Mesodermal cell (in vitro differentiated cells): ENCODE measurements around the gene TLX2.

ENCODE experiments used
- H3K27ac ChIP-seq: 2 replicates; pipeline ENCODE4 v1.7.0; 2013; ENCODE audit warnings: mild to moderate bottlenecking, low read depth, low read length, moderate library complexity; ENCODE audit not compliant: severe bottlenecking
- H3K36me3 ChIP-seq: 2 replicates; pipeline ENCODE4 v1.7.1; 2013; ENCODE audit warnings: mild to moderate bottlenecking, low read length, moderate library complexity; ENCODE audit not compliant: control insufficient read depth, insufficient read depth
- H3K4me1 ChIP-seq: one replicate; pipeline ENCODE4 v1.7.1; 2013; ENCODE audit warnings: mild to moderate bottlenecking, low read length; ENCODE audit not compliant: insufficient read depth, control insufficient read depth, poor library complexity, severe bottlenecking
- H3K4me3 ChIP-seq: 2 replicates; pipeline ENCODE4 v1.7.0; 2013; ENCODE audit warnings: low read length, control low read depth, mild to moderate bottlenecking; ENCODE audit not compliant: insufficient read depth, poor library complexity, severe bottlenecking; ENCODE audit errors: extremely low read depth
- H3K9me3 ChIP-seq: 2 replicates; pipeline ENCODE4 v1.7.1; 2013; ENCODE audit warnings: mild to moderate bottlenecking, low read length, moderate library complexity; ENCODE audit not compliant: control insufficient read depth
- WGBS, 2 experiments: methylation state at CpG; one replicate each; pipeline ENCODE4 v1.1.5; 2013; ENCODE audit warnings: missing lambda C conversion rate in 2 of 2; ENCODE audit not compliant: insufficient coverage in 2 of 2; 5-methylcytosine and 5-hydroxymethylcytosine counted together

TLX2 gene

GRCh38 chr2:74503506-74504475, 10.5 kb upstream of the TLX2 start:
- Histone ChIP-seq H3K4me3 (peak overlapping the region; percentile 47), H3K9me3 (no peaks in the 10 kb centered on the region), H3K36me3 (peaks cover 20% of the 10 kb centered on the region), H3K27ac (peak overlapping the region; percentile 53), H3K4me1 (peaks cover 23% of the 10 kb centered on the region)
- 76 to 77% methylated on average over 41 to 43 of the region's 45 CpGs for WGBS, 2 experiments

- peaks cover 18% of the 10 kb centered on the region for H3K4me1 ChIP-seq
- no peaks in the 10 kb centered on the region for H3K9me3 ChIP-seq
- peaks cover 20% of the 10 kb centered on the region for H3K36me3 ChIP-seq
- H3K27ac ChIP-seq = no peak overlapping the region
- 93% methylated on average over 2 to 3 of the region's 3 CpGs for WGBS, 2 experiments
- H3K4me3 ChIP-seq = no peak overlapping the region
Measured at GRCh38 chr2:74504591-74504990, 9.7 kb upstream of the TLX2 start.

- peaks cover 20% of the 10 kb centered on the region for H3K36me3 ChIP-seq
- H3K4me3 ChIP-seq = no peak overlapping the region
- no peak overlapping the region for H3K27ac ChIP-seq
- WGBS, 2 experiments = 95 to 100% methylated on average over 6 to 9 of the region's 14 CpGs
- H3K4me1 ChIP-seq = peaks cover 18% of the 10 kb centered on the region
- no peaks in the 10 kb centered on the region for H3K9me3 ChIP-seq
Measured at GRCh38 chr2:74505448-74506246, 8.6 kb upstream of the TLX2 start.

- H3K4me3 ChIP-seq = peak within 1 kb of the TSS; percentile 70
- H3K9me3 ChIP-seq = no peaks in the 10 kb centered on the region
- H3K4me1 ChIP-seq = peaks cover 13% of the 10 kb centered on the region
- peaks cover 20% of the 10 kb centered on the region for H3K36me3 ChIP-seq
- 0 to 1% methylated on average over 42 to 44 of the region's 56 CpGs for WGBS, 2 experiments
- peak within 1 kb of the TSS; percentile 95 for H3K27ac ChIP-seq
Measured at GRCh38 chr2:74507145-74507925, 6.9 kb upstream of the TLX2 start, which contains the start of gene PCGF1. Gene PCGF1, minus strand, starts transcription at chr2:74507695. Its CDS starts 27 bp downstream, at chr2:74507668.

- Histone ChIP-seq H3K27ac (peak overlapping the region; percentile 53), H3K9me3 (no peaks in the 10 kb centered on the region), H3K4me3 (peak overlapping the region; percentile 70), H3K36me3 (peaks cover 20% of the 10 kb centered on the region), H3K4me1 (peaks cover 13% of the 10 kb centered on the region)
- 6 to 11% methylated on average over 23 to 34 of the region's 38 CpGs for WGBS, 2 experiments
Measured at GRCh38 chr2:74507926-74508520, 6.2 kb upstream of the TLX2 start.

GRCh38 chr2:74510272-74510671, 4.0 kb upstream of the TLX2 start:
- peaks cover 19% of the 10 kb centered on the region for H3K4me1 ChIP-seq
- H3K27ac ChIP-seq = no peak overlapping the region
- 86 to 87% methylated on average over 2 to 3 of the region's 4 CpGs for WGBS, 2 experiments
- H3K4me3 ChIP-seq = no peak overlapping the region
- no peaks in the 10 kb centered on the region for H3K9me3 ChIP-seq
- H3K36me3 ChIP-seq = peaks cover 10% of the 10 kb centered on the region

- Histone ChIP-seq H3K4me3 (no peak overlapping the region), H3K4me1 (peaks cover 19% of the 10 kb centered on the region), H3K9me3 (no peaks in the 10 kb centered on the region), H3K36me3 (no peaks in the 10 kb centered on the region), H3K27ac (no peak overlapping the region)
- 68 to 80% methylated on average over 7 to 10 of the region's 11 CpGs for WGBS, 2 experiments
Measured at GRCh38 chr2:74511104-74511989, 2.9 kb upstream of the TLX2 start.

- Histone ChIP-seq H3K4me1 (peaks cover 14% of the 10 kb centered on the region), H3K4me3 (no peak overlapping the region), H3K27ac (no peak overlapping the region), H3K36me3 (no peaks in the 10 kb centered on the region), H3K9me3 (no peaks in the 10 kb centered on the region)
- 3 to 7% methylated on average over 26 to 33 of the region's 36 CpGs for WGBS, 2 experiments
Measured at GRCh38 chr2:74512744-74513604, 1.3 kb upstream of the TLX2 start.
